Measurements from ENCODE around the gene UCHL5.

DNA sequence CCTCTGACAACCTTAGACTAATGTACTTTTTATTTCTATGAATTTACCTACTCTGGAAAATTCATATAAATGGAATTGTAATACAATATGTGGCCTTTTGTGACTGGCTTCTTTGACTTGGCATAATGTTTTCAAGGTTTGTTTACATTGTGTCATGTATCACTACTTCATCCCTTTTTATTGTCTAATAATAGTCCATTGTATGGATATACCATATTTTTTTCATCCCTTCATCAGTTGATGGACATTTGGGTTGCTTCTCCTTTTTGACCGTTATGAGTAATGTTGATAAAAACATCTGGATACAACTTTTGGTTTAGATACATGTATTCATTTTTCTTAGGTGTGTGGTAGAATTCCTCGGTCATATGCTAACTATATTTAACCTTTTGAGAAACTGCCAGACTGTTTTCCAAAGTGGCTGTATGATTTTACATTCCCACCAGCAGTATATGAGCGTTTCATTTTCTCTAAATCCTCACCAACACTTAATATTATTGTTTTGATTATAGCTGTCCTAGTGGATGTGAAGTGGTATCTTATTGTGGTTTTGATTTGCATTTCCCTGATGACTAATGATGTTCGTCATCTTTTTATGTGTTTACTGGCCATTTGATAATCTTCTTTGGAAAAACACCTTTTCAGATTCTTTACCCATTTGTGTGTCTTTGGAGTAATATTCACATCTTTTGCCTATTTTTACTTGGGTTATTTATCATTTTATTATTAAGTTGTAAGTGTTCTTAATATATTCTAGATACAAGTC, 3.7 kb upstream of the UCHL5 start:
- no peak for TF ChIP-seq POLR2A (IDR thresholded peaks at IDR 0.05)
- TF ChIP-seq EP300 (IDR thresholded peaks at IDR 0.05): no peak
- TF ChIP-seq, protein P1, sequence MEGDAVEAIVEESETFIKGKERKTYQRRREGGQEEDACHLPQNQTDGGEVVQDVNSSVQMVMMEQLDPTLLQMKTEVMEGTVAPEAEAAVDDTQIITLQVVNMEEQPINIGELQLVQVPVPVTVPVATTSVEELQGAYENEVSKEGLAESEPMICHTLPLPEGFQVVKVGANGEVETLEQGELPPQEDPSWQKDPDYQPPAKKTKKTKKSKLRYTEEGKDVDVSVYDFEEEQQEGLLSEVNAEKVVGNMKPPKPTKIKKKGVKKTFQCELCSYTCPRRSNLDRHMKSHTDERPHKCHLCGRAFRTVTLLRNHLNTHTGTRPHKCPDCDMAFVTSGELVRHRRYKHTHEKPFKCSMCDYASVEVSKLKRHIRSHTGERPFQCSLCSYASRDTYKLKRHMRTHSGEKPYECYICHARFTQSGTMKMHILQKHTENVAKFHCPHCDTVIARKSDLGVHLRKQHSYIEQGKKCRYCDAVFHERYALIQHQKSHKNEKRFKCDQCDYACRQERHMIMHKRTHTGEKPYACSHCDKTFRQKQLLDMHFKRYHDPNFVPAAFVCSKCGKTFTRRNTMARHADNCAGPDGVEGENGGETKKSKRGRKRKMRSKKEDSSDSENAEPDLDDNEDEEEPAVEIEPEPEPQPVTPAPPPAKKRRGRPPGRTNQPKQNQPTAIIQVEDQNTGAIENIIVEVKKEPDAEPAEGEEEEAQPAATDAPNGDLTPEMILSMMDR (IDR thresholded peaks at IDR 0.05): no peak
- no peak for TF ChIP-seq POLR2AphosphoS5 (IDR thresholded peaks at IDR 0.05)
